Activated naive CD8-positive, alpha-beta T cell (primary cell): Measurements from ENCODE around the gene PRPF39.
"Not testable (repeated sequence)": the region's sequence is repeated elsewhere in the genome, so short reads cannot be mapped to it uniquely, and the experiment has no call there.

ENCODE experiments used
- H3K27ac Mint-ChIP-seq: one replicate; pipeline ENCODE4 v1.8.0; 2021; ENCODE audit warnings: mixed read lengths
- H3K27me3 Mint-ChIP-seq: one replicate; pipeline ENCODE4 v1.8.0; 2021; ENCODE audit warnings: mixed read lengths
- H3K36me3 Mint-ChIP-seq: one replicate; pipeline ENCODE4 v1.8.0; 2021; ENCODE audit warnings: mixed read lengths
- H3K4me1 Mint-ChIP-seq: one replicate; pipeline ENCODE4 v1.8.0; 2021; ENCODE audit warnings: low read depth, mixed read lengths
- H3K4me3 Mint-ChIP-seq: one replicate; pipeline ENCODE4 v1.8.0; 2021; ENCODE audit warnings: mild to moderate bottlenecking, mixed read lengths
- H3K9me3 Mint-ChIP-seq: one replicate; pipeline ENCODE4 v1.8.0; 2021; ENCODE audit warnings: low read depth, mixed read lengths

The PRPF39 gene

DNA sequence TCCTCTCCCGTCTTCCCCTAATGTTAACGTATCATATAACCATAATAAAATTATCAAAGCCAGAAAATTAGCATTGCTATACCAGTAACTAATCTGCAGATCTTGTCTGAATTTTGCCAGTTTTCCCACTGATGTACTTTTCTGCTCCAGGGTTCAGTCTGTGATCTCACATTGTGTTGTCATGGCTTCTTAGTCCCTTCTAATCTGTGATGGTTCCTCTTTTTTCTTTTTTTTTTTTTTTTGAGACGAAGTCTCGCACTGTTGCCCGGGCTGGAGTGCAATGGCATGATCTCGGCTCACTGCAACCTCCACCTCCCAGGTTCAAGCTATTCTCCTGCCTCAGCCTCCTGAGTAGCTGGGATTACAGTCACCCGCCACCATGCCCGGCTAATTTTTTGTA lies 58.2 kb downstream of the PRPF39 start:
- peaks cover 18% of the 10 kb centered on the region for H3K4me1 Mint-ChIP-seq
- H3K4me3 Mint-ChIP-seq, H3K27me3 Mint-ChIP-seq, H3K9me3 Mint-ChIP-seq, H3K36me3 Mint-ChIP-seq, H3K27ac Mint-ChIP-seq: not testable (repeated sequence)

DNA sequence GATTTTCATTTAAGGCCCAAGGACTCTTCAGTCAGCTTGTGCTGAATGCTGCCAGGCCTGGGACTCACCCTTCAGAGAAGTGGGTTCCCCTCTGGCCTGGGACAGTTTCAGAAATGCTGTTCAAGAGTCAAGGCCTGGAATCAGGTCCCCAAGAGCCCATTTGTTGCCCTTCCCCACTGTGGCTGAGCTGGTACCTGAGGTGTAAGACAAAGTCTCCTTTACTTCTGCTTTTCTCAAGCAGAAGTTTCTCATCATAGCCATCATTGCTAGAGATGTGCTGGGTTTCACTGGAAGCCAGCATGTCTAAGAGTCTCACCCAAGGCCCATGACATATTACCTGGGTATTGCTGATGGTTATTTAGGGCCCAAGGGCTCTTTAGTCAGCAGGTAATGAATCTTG lies 60.7 kb downstream of the PRPF39 start:
- Mint-ChIP-seq H3K4me3 (no peak overlapping the region), H3K9me3 (no peaks in the 10 kb centered on the region), H3K36me3 (peaks cover 9% of the 10 kb centered on the region), H3K27ac (no peak overlapping the region), H3K4me1 (peaks cover 7% of the 10 kb centered on the region), H3K27me3 (no peaks in the 10 kb centered on the region)

DNA sequence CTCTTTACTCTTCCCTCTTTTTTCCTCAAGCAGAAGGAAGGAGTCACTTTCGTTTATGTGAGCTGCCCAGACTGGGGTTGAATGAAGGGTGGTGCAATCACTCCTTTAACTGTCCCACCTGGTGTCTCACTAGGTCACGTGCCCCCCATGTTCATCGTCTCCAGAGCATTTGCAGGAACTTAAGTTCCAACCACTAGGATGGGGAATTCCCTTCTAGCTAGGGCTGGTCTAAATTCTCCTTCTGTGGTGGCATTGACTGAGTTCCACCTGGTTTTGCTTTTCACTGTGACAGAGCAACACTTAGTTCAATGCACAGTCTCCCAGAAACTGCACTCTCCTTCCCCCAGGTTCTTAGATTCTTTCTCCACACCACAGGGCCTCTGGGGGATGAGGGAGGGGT lies 61.3 kb downstream of the PRPF39 start:
- Mint-ChIP-seq H3K4me3 (no peak overlapping the region), H3K36me3 (peaks cover 8% of the 10 kb centered on the region), H3K4me1 (peaks cover 4% of the 10 kb centered on the region), H3K9me3 (no peaks in the 10 kb centered on the region), H3K27ac (no peak overlapping the region), H3K27me3 (no peaks in the 10 kb centered on the region)

DNA sequence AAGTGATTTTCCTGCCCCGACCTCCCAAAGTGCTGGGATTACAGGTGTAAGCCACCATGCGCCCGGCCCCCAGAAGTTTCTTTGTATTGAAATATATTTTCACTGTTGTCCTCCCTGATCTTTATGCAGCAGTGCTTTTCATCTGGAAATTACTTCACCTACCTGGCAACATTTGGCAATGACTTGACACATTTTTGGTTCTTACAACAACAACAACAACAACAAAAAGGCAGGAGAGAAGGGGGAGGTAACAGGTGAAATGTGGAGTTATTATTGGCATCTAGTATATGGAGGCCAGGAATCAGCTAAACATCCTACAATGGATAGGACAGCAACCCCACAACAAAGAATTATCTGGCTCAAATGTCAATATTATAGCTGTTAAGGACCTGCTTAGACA lies 65.7 kb downstream of the PRPF39 start:
- Mint-ChIP-seq H3K27me3 (no peaks in the 10 kb centered on the region), H3K4me3 (no peak overlapping the region), H3K9me3 (no peaks in the 10 kb centered on the region), H3K4me1 (no peaks in the 10 kb centered on the region), H3K36me3 (peaks cover 6% of the 10 kb centered on the region), H3K27ac (no peak overlapping the region)

DNA sequence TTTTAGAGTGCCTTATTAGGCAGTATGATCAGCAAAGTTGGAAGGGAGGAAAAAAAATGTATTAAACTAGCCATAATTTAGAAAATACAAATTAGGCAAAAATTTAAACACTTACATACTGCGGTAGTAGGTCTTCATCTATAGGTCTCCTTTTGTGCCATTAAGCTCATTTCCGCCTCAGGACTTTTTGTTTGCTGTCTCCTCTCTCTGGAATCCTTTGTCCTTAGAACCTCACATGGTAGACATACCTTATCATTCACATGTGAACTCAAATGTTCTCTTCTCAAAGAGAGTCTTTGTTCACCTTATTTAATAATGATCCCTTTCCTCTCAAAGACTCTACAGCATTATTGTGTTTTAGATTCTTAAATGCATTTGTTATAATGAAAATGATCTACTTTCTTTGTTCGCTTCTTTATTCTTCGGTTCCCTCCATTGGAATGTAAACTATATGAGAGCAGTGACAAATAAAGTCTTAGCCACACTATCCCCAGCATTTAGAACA lies 66.5 kb downstream of the PRPF39 start:
- H3K9me3 Mint-ChIP-seq: no peaks in the 10 kb centered on the region
- no peak overlapping the region for H3K4me3 Mint-ChIP-seq
- H3K27ac Mint-ChIP-seq: no peak overlapping the region
- H3K4me1 Mint-ChIP-seq: no peaks in the 10 kb centered on the region
- no peaks in the 10 kb centered on the region for H3K27me3 Mint-ChIP-seq
- peaks cover 6% of the 10 kb centered on the region for H3K36me3 Mint-ChIP-seq

DNA sequence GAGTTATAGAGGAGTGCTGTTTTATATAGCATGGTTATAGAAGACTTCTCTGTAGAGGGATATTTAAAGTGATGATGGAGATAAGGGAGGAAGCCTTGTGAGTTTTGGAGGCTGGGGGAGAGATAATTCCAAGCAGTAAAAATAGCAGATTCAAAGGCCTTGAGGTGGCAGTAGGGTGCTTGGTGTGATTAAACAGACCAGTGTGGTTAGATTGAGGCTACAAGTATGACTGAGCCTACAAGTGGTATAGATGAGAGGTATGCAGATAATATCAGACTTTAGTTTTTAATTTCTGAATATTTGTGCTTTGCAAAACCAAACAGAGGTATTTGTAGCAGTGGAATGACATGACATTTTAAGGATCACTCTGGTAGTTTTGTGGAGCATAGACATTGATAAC lies 72.2 kb downstream of the PRPF39 start:
- Mint-ChIP-seq H3K9me3 (no peaks in the 10 kb centered on the region), H3K27me3 (no peaks in the 10 kb centered on the region), H3K4me1 (no peaks in the 10 kb centered on the region), H3K36me3 (no peaks in the 10 kb centered on the region), H3K27ac (no peak overlapping the region), H3K4me3 (no peak overlapping the region)
